H1 (cell line): ENCODE results near the gene ZDHHC11.

Source experiments
- ATF3 ChIP-seq: IDR thresholded peaks from 2 replicates; pipeline ENCODE4 v1.6.1; 2011; ENCODE audit warnings: low read depth, mild to moderate bottlenecking, low read length; ENCODE audit not compliant: insufficient read depth
- BRCA1 ChIP-seq: IDR thresholded peaks from 2 replicates; pipeline ENCODE4 v1.6.1; 2012; ENCODE audit warnings: low read depth, low read length, improper control_type of control experiment
- CHD1 ChIP-seq: IDR thresholded peaks from 2 replicates; pipeline ENCODE4 v1.6.1; 2012; ENCODE audit warnings: low read depth, low read length, improper control_type of control experiment
- CTCF ChIP-seq, 3 experiments: IDR thresholded peaks; 1 replicate in 2 of 3; 2 replicates in 1 of 3; pipeline versions ENCODE4 v1.5.1 to v1.6.1; 2011; ENCODE audit warnings: low read length in 3 of 3, mild to moderate bottlenecking in 3 of 3, inconsistent platforms in 2 of 3, low read depth in 1 of 3, moderate library complexity in 1 of 3; ENCODE audit not compliant: insufficient read depth in 1 of 3; ENCODE audit errors: control extremely low read depth in 1 of 3
- EGR1 ChIP-seq: IDR thresholded peaks from 2 replicates; pipeline ENCODE4 v1.6.1; 2011; ENCODE audit warnings: low read depth, low read length, borderline replicate concordance
- EZH2 ChIP-seq: fragments of 200-600 bp; sonication (generic); IDR thresholded peaks from 2 replicates; pipeline ENCODE4 v1.7.1; 2012; ENCODE audit warnings: low read depth, mild to moderate bottlenecking, moderate library complexity, low read length, inconsistent platforms; ENCODE audit not compliant: severe bottlenecking
- KDM1A ChIP-seq: fragments of 200-600, 300-600 bp; sonication (generic); IDR thresholded peaks from 2 replicates; pipeline ENCODE4 v1.7.1; 2016; ENCODE audit warnings: mild to moderate bottlenecking, low read length, borderline replicate concordance
- MAFK ChIP-seq: IDR thresholded peaks from 2 replicates; pipeline ENCODE4 v1.6.1; 2012; ENCODE audit warnings: low read depth, mild to moderate bottlenecking, improper control_type of control experiment, low read length
- MAX ChIP-seq: IDR thresholded peaks from 2 replicates; pipeline ENCODE4 v1.6.1; 2012; ENCODE audit warnings: inconsistent platforms
- POLR2A ChIP-seq, 2 experiments: IDR thresholded peaks; 1 replicate in 1 of 2; 2 replicates in 1 of 2; pipeline ENCODE4 v1.6.1; 2011; ENCODE audit warnings: low read depth in 2 of 2, low read length in 2 of 2, mild to moderate bottlenecking in 2 of 2; ENCODE audit errors: control extremely low read depth in 1 of 2
- TAF1 ChIP-seq: IDR thresholded peaks from 2 replicates; pipeline ENCODE4 v1.6.1; 2011; ENCODE audit warnings: mild to moderate bottlenecking, low read depth, low read length
- YY1 ChIP-seq: IDR thresholded peaks from 2 replicates; pipeline ENCODE4 v1.6.1; 2011; ENCODE audit warnings: low read depth, mild to moderate bottlenecking, low read length

GRCh38 chr5:880816-881550, 30.2 kb upstream of the ZDHHC11 start:
- no peak for TF ChIP-seq ATF3
- TF ChIP-seq CTCF (IDR thresholded peaks at IDR 0.05; ENCODE audit: control extremely low read depth in 1 of 3, insufficient read depth in 1 of 3, low read depth in 1 of 3, low read length in 3 of 3), result no peak
- TF ChIP-seq CHD1, result no peak
- TF ChIP-seq KDM1A, result no peak
- no peak for TF ChIP-seq POLR2A (IDR thresholded peaks at IDR 0.05; ENCODE audit: control extremely low read depth in 1 of 2, low read depth in 2 of 2, low read length in 2 of 2)
- TF ChIP-seq YY1, result no peak
- no peak for TF ChIP-seq MAFK
- TF ChIP-seq TAF1, result no peak
- TF ChIP-seq BRCA1, result no peak
- no peak for TF ChIP-seq EZH2
- no peak for TF ChIP-seq MAX
- TF ChIP-seq EGR1, result no peak
